VCaP (cell line): ENCODE measurements around the gene PCDH9.
"Not testable (repeated sequence)": the region's sequence is repeated elsewhere in the genome, so short reads cannot be mapped to it uniquely, and the experiment has no call there.

Source experiments
- H3K27ac ChIP-seq: fragments of 450-650 bp; 2 replicates; pipeline ENCODE4 v1.5.1; 2017
- CTCF ChIP-seq: fragments of 450-650 bp; conservative IDR thresholded peaks from 2 replicates; pipeline ENCODE4 v1.5.1; 2017; ENCODE audit warnings: mild to moderate bottlenecking, moderate library complexity

PCDH9 gene

GRCh38 chr13:66634384-66634783 lies 595.8 kb downstream of the PCDH9 start:
- H3K27ac ChIP-seq = no peak overlapping the region
- no peak for TF ChIP-seq CTCF

- TF ChIP-seq CTCF = no peak
- H3K27ac ChIP-seq = no peak overlapping the region
These were observed 602.6 kb downstream of the PCDH9 start for GRCh38 chr13:66627512-66627911.

DNA sequence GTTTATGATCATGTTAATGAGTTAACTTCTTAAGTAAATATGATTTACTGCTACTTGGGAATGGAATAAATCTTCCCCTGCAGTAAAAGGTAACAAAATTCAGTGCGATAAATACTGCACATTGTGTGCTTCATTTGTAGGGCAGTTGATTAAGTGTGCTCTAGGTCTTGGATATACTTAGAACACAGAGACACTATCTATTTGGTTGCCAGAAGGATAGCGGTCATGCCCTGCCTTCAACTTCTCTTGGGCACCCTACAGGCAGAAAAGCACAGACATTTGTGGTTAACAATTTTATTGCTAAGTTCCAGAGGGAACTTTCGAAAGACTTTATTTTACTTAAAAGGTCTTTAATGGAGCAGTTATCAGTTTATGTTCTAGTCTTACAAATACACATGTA lies 605.8 kb downstream of the PCDH9 start:
- no peak for TF ChIP-seq CTCF
- no peak overlapping the region for H3K27ac ChIP-seq

DNA sequence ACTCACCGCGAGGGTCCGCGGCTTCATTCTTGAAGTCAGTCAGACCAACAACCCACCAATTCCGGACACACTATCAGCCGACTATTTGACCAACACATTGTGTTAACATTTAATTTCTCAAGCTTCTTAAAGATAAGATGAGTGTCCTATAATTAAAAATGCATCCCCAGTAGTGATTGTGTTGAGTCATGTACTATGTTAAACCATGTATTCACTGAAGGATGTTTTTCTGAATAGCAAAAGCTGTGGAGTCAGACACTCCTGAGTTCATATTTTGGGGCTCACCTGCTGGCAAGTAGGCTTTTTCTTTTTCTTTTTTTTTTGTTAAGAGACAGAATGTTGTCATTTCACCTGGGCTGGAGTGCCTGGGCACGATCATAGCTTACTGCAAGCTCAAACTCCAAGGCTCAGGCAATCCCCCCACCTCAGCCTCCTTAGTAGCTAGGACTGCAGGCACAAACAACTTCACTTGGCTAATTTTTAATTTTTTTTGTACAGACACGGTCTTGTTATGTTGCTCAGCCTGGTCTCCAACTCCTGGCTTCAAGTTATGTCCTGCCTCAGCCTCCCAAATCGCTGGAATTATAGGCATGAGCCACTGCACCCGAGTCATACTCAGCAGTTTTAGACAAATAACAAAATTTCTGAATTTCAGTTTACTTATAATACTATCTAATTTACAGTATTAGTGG lies 606.9 kb downstream of the PCDH9 start:
- H3K27ac ChIP-seq = no peak overlapping the region
- TF ChIP-seq CTCF = no peak

GRCh38 chr13:66621906-66622447 lies 608.2 kb downstream of the PCDH9 start:
- H3K27ac ChIP-seq = not testable (repeated sequence)

GRCh38 chr13:66618702-66619101 lies 611.4 kb downstream of the PCDH9 start:
- no peak overlapping the region for H3K27ac ChIP-seq
- TF ChIP-seq CTCF = peak; percentile 64

DNA sequence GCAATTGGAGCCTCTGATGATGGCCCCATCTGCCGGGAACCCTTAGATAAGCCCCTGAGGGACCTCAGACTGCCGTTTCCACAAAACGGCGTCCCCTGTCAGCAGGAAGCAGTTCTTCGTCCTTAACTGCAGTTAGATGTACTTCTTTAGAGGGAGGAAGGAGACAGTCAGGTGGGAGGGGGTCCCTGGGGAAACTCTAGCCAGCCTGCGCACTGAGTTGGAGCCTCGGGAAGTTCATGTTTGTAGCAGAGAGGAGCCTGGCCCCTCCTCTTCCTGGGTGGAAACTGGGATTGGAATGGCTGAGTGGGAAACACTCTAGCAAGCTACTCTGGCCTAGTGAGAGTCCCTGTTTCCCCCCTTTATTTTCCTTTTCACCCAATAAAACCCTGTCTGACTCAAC lies 612.4 kb downstream of the PCDH9 start:
- H3K27ac ChIP-seq = no peak overlapping the region
- no peak for TF ChIP-seq CTCF

DNA sequence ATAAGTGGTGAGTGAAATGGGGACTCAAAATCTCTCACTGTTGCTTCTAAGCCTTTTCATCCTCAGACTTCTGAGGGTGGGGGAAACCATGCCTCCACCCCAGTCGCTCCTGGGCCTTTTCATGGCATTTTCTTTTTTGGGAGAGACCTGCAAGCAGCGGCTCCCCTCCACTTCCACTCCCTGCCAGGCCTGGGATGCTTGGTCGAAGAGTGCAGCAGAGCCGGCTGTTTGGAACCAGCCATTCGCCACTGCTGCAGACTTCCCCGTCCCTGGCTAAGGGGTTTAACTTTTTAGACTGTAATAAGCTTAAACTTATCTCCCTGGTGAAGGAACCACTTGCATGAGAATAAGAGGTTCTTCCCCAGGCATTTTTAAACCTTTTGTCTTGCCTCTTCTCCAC lies 617.2 kb downstream of the PCDH9 start:
- no peak for TF ChIP-seq CTCF

More for the DNA sequence above, 617.2 kb downstream of the PCDH9 start:
- H3K27ac ChIP-seq = no peak overlapping the region
